GM12878 (cell line): Measurements from ENCODE around the gene SCUBE3. TPM values are rescaled to one million over a fixed set of nuclear protein-coding genes. Genes with fewer than 3 reads are reported as not detected.

Experiments used
- ATAC-seq: fragments of 200-7000 bp; cut with Tn5 transposase; 3 replicates; pipeline ENCODE4 v1.9.1; 2020; ENCODE audit warnings: mild to moderate bottlenecking, moderate library complexity
- BruUV-seq: library from RNA; stranded (reverse); fragments of 400-500 nt; replicated peaks from 2 replicates; lab custom pipeline; 2021; lab: Mats Ljungman, UMichigan
- CTCF ChIA-PET: fragments of 300-600 bp; sonication (Branson Sonifier 250); formaldehyde crosslinking; extraction: SDS; loops from one replicate; lab custom pipeline; 2021; ENCODE audit warnings: inconsistent platforms; lab: Yijun Ruan, JAX
- POLR2A ChIA-PET: fragments of 350-600 bp; formaldehyde crosslinking; extraction: SDS; loops from one replicate; lab custom pipeline; 2021; ENCODE audit warnings: inconsistent platforms; lab: Charles Lee
- RAD21 ChIA-PET: fragments of 300-600 bp; sonication (Branson Sonifier 250); formaldehyde crosslinking; loops from one replicate; lab custom pipeline; 2023; ENCODE audit warnings: antibody characterized with exemption; ENCODE audit not compliant: unreplicated experiment; lab: Charles Lee
- SMC1A ChIA-PET: fragments of 300-600 bp; sonication (Branson Sonifier 250); formaldehyde crosslinking; loops from one replicate; lab custom pipeline; 2023; ENCODE audit not compliant: unreplicated experiment, uncharacterized antibody; lab: Charles Lee
- DNase-seq: peaks from one replicate; pipeline ENCODE4 v3.0.0-alpha.2; 2011; ENCODE audit warnings: low read depth, low spot score
- FAIRE-seq: peaks from 3 replicates; lab custom pipeline; 2011; peaks lifted over from hg19 to GRCh38; lab: Jason Lieb, UNC
- H2AFZ ChIP-seq: 2 replicates; pipeline ENCODE4 v1.6.0; 2011; ENCODE audit warnings: low read depth, low read length, control low read depth; ENCODE audit not compliant: control insufficient read depth
- H3K27ac ChIP-seq: 2 replicates; pipeline ENCODE4 v1.5.1; 2011; ENCODE audit warnings: control low read depth; ENCODE audit not compliant: control insufficient read depth, insufficient read depth
- H3K27me3 ChIP-seq, 2 experiments: replicated peaks in 1 of 2; 2 replicates each; pipeline versions ENCODE4 v1.6.0 to v1.6.1; 2011; ENCODE audit warnings: low read length in 1 of 2; ENCODE audit not compliant: control insufficient read depth in 2 of 2, insufficient read depth in 2 of 2
- H3K36me3 ChIP-seq, 2 experiments: 2 replicates each; pipeline ENCODE4 v1.5.1; 2011; ENCODE audit warnings: low read length in 1 of 2; ENCODE audit not compliant: control insufficient read depth in 2 of 2, insufficient read depth in 2 of 2
- H3K4me1 ChIP-seq: 2 replicates; pipeline ENCODE4 v1.6.1; 2011; ENCODE audit warnings: mild to moderate bottlenecking, low read length, moderate library complexity, mixed read lengths; ENCODE audit not compliant: control insufficient read depth, insufficient read depth
- H3K4me2 ChIP-seq: 2 replicates; pipeline ENCODE4 v1.6.0; 2011; ENCODE audit warnings: control low read depth; ENCODE audit not compliant: control insufficient read depth, insufficient read depth
- H3K4me3 ChIP-seq: fragments of 200-600 bp; sonication (generic); 2 replicates; pipeline ENCODE4 v1.5.1; 2016
- H3K79me2 ChIP-seq: 2 replicates; pipeline ENCODE4 v1.6.0; 2011; ENCODE audit warnings: low read length; ENCODE audit not compliant: control insufficient read depth, insufficient read depth
- H3K9ac ChIP-seq: 2 replicates; pipeline ENCODE4 v1.8.0; 2011; ENCODE audit warnings: low read length, control low read depth, mixed read lengths; ENCODE audit not compliant: control insufficient read depth, insufficient read depth
- H3K9me3 ChIP-seq: replicated peaks from 3 replicates; pipeline ENCODE4 v1.5.1; 2011; ENCODE audit warnings: mild to moderate bottlenecking, low read length; ENCODE audit not compliant: control insufficient read depth, insufficient read depth
- H4K20me1 ChIP-seq: 2 replicates; pipeline ENCODE4 v1.6.0; 2011; ENCODE audit not compliant: control insufficient read depth, insufficient read depth
- ASH2L ChIP-seq: fragments of 300-600, 200-600 bp; sonication (generic); IDR thresholded peaks from 2 replicates; pipeline ENCODE4 v1.6.1; 2017; ENCODE audit warnings: low read depth, mild to moderate bottlenecking, borderline replicate concordance
- CREM ChIP-seq: IDR thresholded peaks from 2 replicates; pipeline ENCODE4 v1.6.1; 2014; ENCODE audit warnings: antibody characterized with exemption, low read depth
- IRF5 ChIP-seq: fragments of 450-650 bp; IDR thresholded peaks from 2 replicates; pipeline ENCODE4 v1.6.1; 2017; ENCODE audit warnings: borderline replicate concordance
- MAX ChIP-seq: IDR thresholded peaks from 2 replicates; pipeline ENCODE4 v1.6.1; 2012; ENCODE audit warnings: low read depth, low read length, improper control_type of control experiment
- MEF2B ChIP-seq: fragments of 450-650 bp; IDR thresholded peaks from 2 replicates; pipeline ENCODE4 v1.6.1; 2018; ENCODE audit warnings: mild to moderate bottlenecking, moderate library complexity; ENCODE audit not compliant: partially characterized antibody, poor library complexity, severe bottlenecking
- NR2F1 ChIP-seq: fragments of 450-650 bp; conservative IDR thresholded peaks from 2 replicates; pipeline ENCODE4 v1.6.1; 2017; ENCODE audit warnings: mild to moderate bottlenecking
- PML ChIP-seq: IDR thresholded peaks from 2 replicates; pipeline ENCODE4 v1.6.1; 2012; ENCODE audit warnings: low read length, inconsistent platforms
- RBBP5 ChIP-seq: fragments of 200-600 bp; sonication (generic); conservative IDR thresholded peaks from 2 replicates; pipeline ENCODE4 v1.6.1; 2016
- SMAD5 ChIP-seq: IDR thresholded peaks from 2 replicates; pipeline ENCODE4 v1.6.1; 2016; ENCODE audit warnings: antibody characterized with exemption, low read depth
- TCF3 ChIP-seq: IDR thresholded peaks from 2 replicates; pipeline ENCODE4 v1.6.1; 2012; ENCODE audit warnings: low read depth, mild to moderate bottlenecking, low read length, borderline replicate concordance; ENCODE audit not compliant: insufficient read depth
- ZNF384 ChIP-seq: IDR thresholded peaks from 2 replicates; pipeline ENCODE4 v1.6.1; 2012; ENCODE audit warnings: low read depth, mild to moderate bottlenecking, low read length, improper control_type of control experiment, borderline replicate concordance
- WGBS: methylation state at CpG from one replicate; pipeline ENCODE4 v1.1.6; 2016; ENCODE audit warnings: low lambda C conversion rate; ENCODE audit not compliant: insufficient replicate concordance, insufficient coverage; ENCODE audit errors: missing lambda C conversion rate; 5-methylcytosine and 5-hydroxymethylcytosine counted together
- in situ Hi-C: fragments of 300-500 bp; cut with MboI; formaldehyde crosslinking; loops from 9 replicates; pipeline ENCODE4 v1.14.3; 2018; ENCODE audit warnings: mixed read lengths
- intact Hi-C: fragments of 100-400 bp; cut with micrococcal nuclease; formaldehyde crosslinking; loops from one replicate; pipeline ENCODE4 v1.14.2; 2022; ENCODE audit not compliant: unreplicated experiment
- polyA plus RNA-seq, 11 experiments: library from polyadenylated mRNA; depleted of rRNA in 4 of 11; unstranded in 6 of 11; stranded (reverse) in 5 of 11; fragments of >200 nt; fragmentation: Nextera tagmentation in 4 of 11; fragmentation: Illumina TruSeq in 1 of 11; extraction: Ambion mirVana in 4 of 11; extraction: Trizol in 1 of 11; gene quantifications; 1 replicate in 1 of 11; 2 replicates in 10 of 11; pipeline versions ENCODE4 v1.2.1 to v1.2.3, GENCODE V29; 2011 to 2016; ENCODE audit warnings: inconsistent platforms in 2 of 11, missing spikeins in 2 of 11, low read depth in 1 of 11
- total RNA-seq, 4 experiments: library from RNA; depleted of rRNA in 3 of 4; stranded (reverse); fragments of >200 nt in 3 of 4; fragmentation: Illumina TruSeq in 1 of 4; extraction: Trizol in 1 of 4; gene quantifications; 2 replicates each; pipeline versions ENCODE4 v1.2.1 to v1.2.3, GENCODE V29; 2013 to 2021
- TF ChIP-seq, protein P1 (sequence below): fragments of 450-650 bp; IDR thresholded peaks from 2 replicates; pipeline ENCODE4 v1.6.1; 2017; ENCODE audit warnings: mild to moderate bottlenecking

The SCUBE3 gene
- total and polyA plus RNA-seq, 10 of the 15 experiments (the other 5 are each of a cell fraction or from before 2014, with no cell fraction given), result under 0.01 to 0.20 (median 0.07) TPM; not detected in 4

DNA sequence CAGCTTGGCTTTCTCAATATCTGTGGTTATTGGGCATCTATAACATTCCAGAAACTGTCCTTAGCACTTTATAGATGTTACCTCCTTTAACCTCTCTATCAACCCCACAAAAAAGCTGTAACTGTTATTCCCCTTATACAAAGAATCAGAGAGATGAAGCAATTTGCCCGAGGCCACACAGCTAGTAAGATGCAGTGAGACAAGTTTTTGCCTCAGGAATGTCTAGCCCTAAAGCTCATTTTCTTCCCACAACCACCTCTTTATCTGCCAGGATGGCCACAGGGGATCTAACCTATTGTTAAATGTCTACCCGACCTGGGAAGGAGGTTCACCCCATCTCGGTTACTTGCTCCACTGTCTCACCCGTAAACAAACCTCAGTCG lies 40.7 kb upstream of the SCUBE3 start:
- Histone ChIP-seq H3K4me3 (no peak overlapping the region), H3K79me2 (no peaks in the 10 kb centered on the region), H3K4me1 (no peaks in the 10 kb centered on the region), H2AFZ (no peak overlapping the region), H3K4me2 (no peak overlapping the region), H3K9ac (no peak overlapping the region), H3K27ac (no peak overlapping the region), H3K36me3 (no peaks in the 10 kb centered on the region), H3K27me3 (no peaks in the 10 kb centered on the region; a peak in 1 of 4 replicates), H4K20me1 (no peaks in the 10 kb centered on the region), H3K9me3 (no peaks in the 10 kb centered on the region; the same call in 2 of the 3 replicates)
- ChIA-PET RAD21 (no interaction called here), POLR2A (no interaction called here), SMC1A (no interaction called here), CTCF (interaction anchor here (1.5 kb wide), 2 partner anchors 32 to 33 kb away, joined by 3 to 8 read pairs; no protein-coding TSS in a partner anchor)
- BruUV-seq, result no TSS peak
- no peak for TF ChIP-seq ASH2L
- no peak for TF ChIP-seq CREM
- no peak for TF ChIP-seq MAX
- ATAC-seq, result no peak
- no peak for FAIRE-seq
- 54% methylated on average over 5 of the region's 5 CpGs for WGBS
- in situ Hi-C loops, result no loop called here
- intact Hi-C loops, result no loop called here
- DNase-seq, result no peak

DNA sequence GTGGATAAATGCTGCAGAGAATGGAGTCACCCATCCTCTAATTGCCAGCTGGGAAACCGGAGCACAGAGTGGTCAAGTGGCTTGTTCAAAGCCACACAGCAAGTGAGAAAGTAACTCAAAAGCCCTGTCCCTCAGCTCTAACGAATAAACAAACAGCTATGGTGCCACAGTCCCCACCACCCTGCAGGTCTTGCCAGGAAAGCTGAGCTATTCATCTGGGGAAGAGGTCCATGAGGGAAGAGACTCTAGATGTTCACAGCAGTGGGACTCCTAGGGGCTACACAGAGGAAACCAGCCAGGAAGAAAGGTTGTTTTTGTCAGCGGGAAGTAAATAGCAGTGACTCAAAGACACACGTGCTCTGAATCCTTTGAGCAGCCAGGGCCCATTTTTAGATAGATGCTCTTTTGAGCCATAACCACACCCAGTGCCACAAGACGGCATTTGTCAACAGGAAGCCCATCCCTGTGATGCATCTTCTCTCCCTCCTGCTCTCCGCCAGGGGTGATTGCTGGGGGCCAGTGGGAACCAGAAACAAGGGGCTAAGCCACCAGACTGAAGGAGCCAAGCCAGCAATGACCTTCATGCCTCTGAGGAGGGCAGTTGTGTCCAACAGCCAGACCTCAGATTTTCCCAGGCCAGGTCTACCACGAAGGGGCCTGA lies 40.2 kb upstream of the SCUBE3 start:
- no peak overlapping the region for H3K4me3 ChIP-seq
- ChIA-PET POLR2A (no interaction called here), RAD21 (no interaction called here), SMC1A (no interaction called here), CTCF (interaction anchor here (1.5 kb wide), 2 partner anchors 32 to 34 kb away, joined by 3 to 8 read pairs; no protein-coding TSS in a partner anchor)
- BruUV-seq, result no TSS peak
- H3K9me3 ChIP-seq, result no peaks in the 10 kb centered on the region; the same call in 2 of the 3 replicates
- no peaks in the 10 kb centered on the region for H4K20me1 ChIP-seq
- no peak for DNase-seq
- no peak overlapping the region for H3K27ac ChIP-seq
- intact Hi-C loops (no loop called here), in situ Hi-C loops (no loop called here)
- H2AFZ ChIP-seq, result no peak overlapping the region
- H3K27me3 ChIP-seq, result no peaks in the 10 kb centered on the region; a peak in 1 of 4 replicates
- no peaks in the 10 kb centered on the region for H3K79me2 ChIP-seq
- ATAC-seq, result no peak
- no peaks in the 10 kb centered on the region for H3K36me3 ChIP-seq
- WGBS, result 21% methylated on average over 7 of the region's 7 CpGs
- FAIRE-seq, result no peak
- H3K4me2 ChIP-seq, result no peak overlapping the region
- H3K9ac ChIP-seq, result no peak overlapping the region
- peaks cover under 1% of the 10 kb centered on the region; the same call in 1 of the 2 replicates for H3K4me1 ChIP-seq
- TF ChIP-seq MEF2B (no peak), IRF5 (no peak), ZNF384 (no peak), NR2F1 (no peak), RBBP5 (no peak), SMAD5 (no peak), PML (no peak), TCF3 (no peak)
- TF ChIP-seq, protein P1, sequence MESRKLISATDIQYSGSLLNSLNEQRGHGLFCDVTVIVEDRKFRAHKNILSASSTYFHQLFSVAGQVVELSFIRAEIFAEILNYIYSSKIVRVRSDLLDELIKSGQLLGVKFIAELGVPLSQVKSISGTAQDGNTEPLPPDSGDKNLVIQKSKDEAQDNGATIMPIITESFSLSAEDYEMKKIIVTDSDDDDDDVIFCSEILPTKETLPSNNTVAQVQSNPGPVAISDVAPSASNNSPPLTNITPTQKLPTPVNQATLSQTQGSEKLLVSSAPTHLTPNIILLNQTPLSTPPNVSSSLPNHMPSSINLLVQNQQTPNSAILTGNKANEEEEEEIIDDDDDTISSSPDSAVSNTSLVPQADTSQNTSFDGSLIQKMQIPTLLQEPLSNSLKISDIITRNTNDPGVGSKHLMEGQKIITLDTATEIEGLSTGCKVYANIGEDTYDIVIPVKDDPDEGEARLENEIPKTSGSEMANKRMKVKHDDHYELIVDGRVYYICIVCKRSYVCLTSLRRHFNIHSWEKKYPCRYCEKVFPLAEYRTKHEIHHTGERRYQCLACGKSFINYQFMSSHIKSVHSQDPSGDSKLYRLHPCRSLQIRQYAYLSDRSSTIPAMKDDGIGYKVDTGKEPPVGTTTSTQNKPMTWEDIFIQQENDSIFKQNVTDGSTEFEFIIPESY, result no peak
